Uterus (tissue), 4 donors: ENCODE data around the gene BZW2. TPM values are rescaled to one million over a fixed set of nuclear protein-coding genes. Genes with fewer than 3 reads are reported as not detected.
"Not testable (repeated sequence)": the region's sequence is repeated elsewhere in the genome, so short reads cannot be mapped to it uniquely, and the experiment has no call there.

ENCODE experiments used
- DNase-seq, 2 donors: peaks; one replicate each; pipeline ENCODE4 v3.0.0-alpha.2; 2019 to 2020
- H3K27ac ChIP-seq, 2 donors: fragments of 200-600 bp; sonication (generic); 1 replicate in 1 of 2; 2 replicates in 1 of 2; pipeline ENCODE4 v1.5.1; 2016 to 2018
- H3K27me3 ChIP-seq, 2 donors: fragments of 200-600 bp; sonication (generic); one replicate each; pipeline ENCODE4 v1.5.1; 2018 to 2019; ENCODE audit warnings: control low read depth in 1 of 2
- H3K36me3 ChIP-seq, 2 donors: fragments of 200-600 bp; sonication (generic); one replicate each; pipeline ENCODE4 v1.5.1; 2019; ENCODE audit warnings: control low read depth in 1 of 2
- H3K4me1 ChIP-seq, 2 donors: fragments of 200-600 bp; sonication (generic); one replicate each; pipeline ENCODE4 v1.5.1; 2018 to 2019; ENCODE audit warnings: control low read depth in 1 of 2
- H3K4me3 ChIP-seq, 2 donors: fragments of 200-600 bp; sonication (generic); 1 replicate in 1 of 2; 2 replicates in 1 of 2; pipeline ENCODE4 v1.5.1; 2018 to 2019; ENCODE audit warnings: mild to moderate bottlenecking in 1 of 2
- H3K9me3 ChIP-seq, 2 donors: fragments of 200-600 bp; sonication (generic); one replicate each; pipeline ENCODE4 v1.5.1; 2019; ENCODE audit warnings: control low read depth in 1 of 2
- CTCF ChIP-seq, 4 experiments: fragments of 200-600 bp in 2 of 4; fragments of 450-650 bp in 2 of 4; sonication (generic) in 2 of 4; IDR thresholded peaks; one replicate each; pipeline ENCODE4 v1.5.1; 2016 to 2019; ENCODE audit warnings: antibody characterized with exemption in 4 of 4, mild to moderate bottlenecking in 2 of 4, moderate library complexity in 1 of 4
- POLR2A ChIP-seq, 2 donors: fragments of 450-650 bp; IDR thresholded peaks; one replicate each; pipeline ENCODE4 v1.6.1; 2016; ENCODE audit warnings: antibody characterized with exemption in 2 of 2, mild to moderate bottlenecking in 1 of 2, moderate library complexity in 1 of 2
- intact Hi-C: fragments of 100-400 bp; cut with DNase I; formaldehyde crosslinking; loops from one replicate; pipeline ENCODE4 v1.15.1; 2023; ENCODE audit warnings: low total_unique reads
- total RNA-seq, 4 donors: library from RNA; depleted of rRNA in 3 of 4; stranded (reverse); fragments of >200 nt in 3 of 4; gene quantifications; one replicate each; pipeline versions ENCODE4 v1.1.0 to v1.2.4, GENCODE V29; 2014 to 2023
- donor health status: DM: yes; HTN: yes; CAD: no.

BZW2 gene
- total RNA-seq, 4 donors from 2014 or later: 16.5 to 50.0 (median 32.4) TPM

- Histone ChIP-seq H3K9me3 (no peaks in the 10 kb centered on the region), H3K27ac (no peak overlapping the region), H3K4me3 (no peak overlapping the region), H3K36me3 (no peaks in the 10 kb centered on the region), H3K27me3 (no peaks in the 10 kb centered on the region), H3K4me1 (no peaks in the 10 kb centered on the region)
- DNase-seq: no peak
- intact Hi-C loops: no loop called here
- no peak for TF ChIP-seq POLR2A (IDR thresholded peaks at IDR 0.05)
These were observed 10.2 kb downstream of the BZW2 start for GRCh38 chr7:16656141-16656540.

- Histone ChIP-seq H3K4me1 (no peaks in the 10 kb centered on the region), H3K36me3 (no peaks in the 10 kb centered on the region), H3K9me3 (no peaks in the 10 kb centered on the region), H3K27me3 (no peaks in the 10 kb centered on the region), H3K4me3 (no peak overlapping the region), H3K27ac (no peak overlapping the region)
- TF ChIP-seq POLR2A (IDR thresholded peaks at IDR 0.05) (no peak), CTCF (IDR thresholded peaks at IDR 0.05) (no peak)
- DNase-seq: no peak
- intact Hi-C loops: no loop called here
These were observed 11.8 kb downstream of the BZW2 start for GRCh38 chr7:16657656-16658279.

DNA sequence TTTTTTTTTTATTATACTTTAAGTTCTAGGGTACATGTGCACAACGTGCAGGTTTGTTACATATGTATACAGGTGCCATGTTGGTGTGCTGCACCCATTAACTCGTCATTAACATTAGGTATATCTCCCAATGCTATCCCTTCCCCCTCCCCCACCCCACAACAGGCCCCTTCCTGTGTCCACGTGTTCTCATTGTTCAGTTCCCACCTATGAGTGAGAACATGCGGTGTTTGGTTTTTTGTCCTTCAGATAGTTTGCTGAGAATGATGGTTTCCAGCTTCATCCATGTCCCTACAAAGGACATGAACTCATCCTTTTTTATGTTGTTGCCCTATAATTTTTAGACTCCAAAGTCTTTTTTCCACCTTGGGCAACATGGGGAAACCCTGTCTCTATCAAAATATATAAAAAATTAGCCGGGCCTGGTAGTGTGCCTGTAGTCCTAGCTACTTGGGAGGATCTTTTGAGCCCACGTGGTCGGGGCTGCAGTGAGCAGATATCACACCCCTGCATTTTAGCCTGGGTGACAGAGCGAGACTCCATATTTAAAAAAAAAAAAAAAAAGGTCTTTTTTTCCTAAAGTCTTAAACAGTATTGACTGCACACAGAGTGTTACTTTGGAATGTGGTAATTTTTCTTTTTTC is 14.0 kb downstream of the BZW2 start:
- intact Hi-C loops, H3K4me1 ChIP-seq, H3K9me3 ChIP-seq, H3K27me3 ChIP-seq, H3K4me3 ChIP-seq, H3K27ac ChIP-seq, H3K36me3 ChIP-seq, DNase-seq: not testable (repeated sequence)

DNA sequence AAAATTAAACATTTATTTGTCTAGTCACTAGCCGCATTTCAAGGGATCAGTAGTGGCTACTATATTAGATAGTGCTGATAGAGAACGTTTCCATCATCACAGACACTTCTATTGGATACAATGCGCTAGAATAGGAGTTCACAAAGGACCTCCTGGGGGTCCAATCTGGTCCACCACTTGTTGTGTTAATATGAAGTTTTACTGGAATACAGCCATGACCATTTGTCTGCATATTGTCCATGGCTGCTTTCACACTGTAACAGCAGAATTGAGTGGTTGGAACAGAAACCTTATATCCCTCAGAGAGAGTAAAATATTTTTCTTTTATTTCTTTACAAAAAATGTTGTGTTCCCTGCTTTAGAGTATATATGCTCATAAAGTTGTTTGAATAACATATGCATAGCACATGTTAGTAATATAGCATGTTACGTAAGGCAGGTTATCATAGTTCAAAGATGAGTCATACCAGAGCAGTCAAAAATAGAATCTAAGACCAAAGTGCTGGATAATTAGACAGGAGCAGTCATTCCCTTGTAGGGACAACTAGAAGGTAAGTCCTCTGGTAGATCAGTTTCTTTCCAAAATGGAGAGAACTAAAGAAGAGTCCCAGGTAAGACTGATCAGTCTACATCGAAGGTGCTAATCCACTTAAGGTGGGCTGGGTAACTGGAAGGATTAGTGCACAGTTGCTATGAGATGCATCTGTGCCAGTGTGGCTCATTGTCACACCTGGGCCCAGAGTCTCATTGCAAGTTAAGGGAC is 14.9 kb downstream of the BZW2 start:
- TF ChIP-seq POLR2A (IDR thresholded peaks at IDR 0.05) (no peak), CTCF (IDR thresholded peaks at IDR 0.05) (no peak)
- no peak for DNase-seq
- Histone ChIP-seq H3K9me3 (no peaks in the 10 kb centered on the region), H3K36me3 (no peaks in the 10 kb centered on the region), H3K27me3 (no peaks in the 10 kb centered on the region), H3K4me3 (no peak overlapping the region), H3K27ac (no peak overlapping the region), H3K4me1 (no peaks in the 10 kb centered on the region)
- intact Hi-C loops: no loop called here

DNA sequence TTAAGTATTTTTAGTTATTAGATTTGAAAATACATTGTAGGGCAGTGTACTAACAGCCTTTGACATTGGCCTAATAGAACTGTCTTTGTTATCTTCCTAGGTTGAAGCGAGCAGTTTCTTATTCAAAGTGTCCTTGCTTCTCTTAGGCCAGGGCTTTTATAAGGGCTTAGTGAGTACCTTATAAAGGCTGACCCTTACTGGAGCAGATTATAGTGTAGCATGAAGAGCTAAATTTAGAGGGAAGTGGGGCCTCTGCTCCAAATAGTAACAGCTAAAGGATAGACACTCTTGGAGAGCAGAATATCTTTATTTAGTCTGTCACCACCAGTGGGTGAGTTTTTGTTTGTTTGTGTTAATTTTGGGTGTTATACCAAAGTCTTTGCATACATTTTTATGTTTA is 15.9 kb downstream of the BZW2 start:
- H3K4me3 ChIP-seq: no peak overlapping the region
- H3K9me3 ChIP-seq: no peaks in the 10 kb centered on the region
- H3K4me1 ChIP-seq: no peaks in the 10 kb centered on the region
- DNase-seq: no peak
- intact Hi-C loops: no loop called here
- no peaks in the 10 kb centered on the region for H3K36me3 ChIP-seq
- no peak for TF ChIP-seq POLR2A (IDR thresholded peaks at IDR 0.05)
- TF ChIP-seq CTCF (IDR thresholded peaks at IDR 0.05): no peak
- no peaks in the 10 kb centered on the region for H3K27me3 ChIP-seq
- no peak overlapping the region for H3K27ac ChIP-seq

GRCh38 chr7:16667355-16667754 is 21.4 kb downstream of the BZW2 start:
- DNase-seq: no peak

More at GRCh38 chr7:16667355-16667754, 21.4 kb downstream of the BZW2 start:
- no peaks in the 10 kb centered on the region for H3K36me3 ChIP-seq
- no peaks in the 10 kb centered on the region for H3K9me3 ChIP-seq
- intact Hi-C loops: no loop called here
- no peaks in the 10 kb centered on the region for H3K4me1 ChIP-seq
- TF ChIP-seq POLR2A (IDR thresholded peaks at IDR 0.05) (no peak), CTCF (IDR thresholded peaks at IDR 0.05) (no peak)
- peak overlapping the region; percentile 71 to 76 for H3K27ac ChIP-seq
- no peak overlapping the region for H3K4me3 ChIP-seq
- H3K27me3 ChIP-seq: no peaks in the 10 kb centered on the region
